Activated T-cell treated with anti-CD3 and anti-CD28 coated beads for 48 hours (primary cell): Measurements from ENCODE around the gene DEFB131A.
"Not testable (repeated sequence)": the region's sequence is repeated elsewhere in the genome, so short reads cannot be mapped to it uniquely, and the experiment has no call there.

Experiments
- DNase-seq: peaks from one replicate; pipeline ENCODE4 v3.0.0-alpha.2; 2020; ENCODE audit warnings: low read depth

The DEFB131A gene, protein sequence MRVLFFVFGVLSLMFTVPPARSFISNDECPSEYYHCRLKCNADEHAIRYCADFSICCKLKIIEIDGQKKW

DNA sequence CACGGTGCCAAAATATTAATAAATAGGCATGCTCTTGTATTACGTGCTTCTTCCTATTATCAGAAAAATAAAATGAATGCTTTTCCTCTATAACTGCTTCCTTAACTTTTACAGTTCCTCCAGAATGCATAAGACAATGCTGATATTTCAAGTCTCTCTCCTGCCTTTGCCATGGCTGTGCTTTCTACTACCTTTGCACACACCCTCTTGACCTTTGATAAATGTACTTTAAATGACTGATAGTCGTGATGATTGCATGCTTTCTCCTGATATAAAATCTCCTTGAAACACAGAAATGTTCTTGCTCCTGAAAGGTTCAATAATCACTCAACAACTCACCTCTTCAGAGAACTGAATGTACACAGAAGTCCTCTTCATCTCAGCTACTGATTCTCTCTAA is at the start of gene DEFB131A:
Gene DEFB131A (plus strand): TSS at position 301 of the 400 bp plus-strand sequence. CDS start 120 bp downstream, outside the sequence.
- not testable (repeated sequence) for DNase-seq

DNA sequence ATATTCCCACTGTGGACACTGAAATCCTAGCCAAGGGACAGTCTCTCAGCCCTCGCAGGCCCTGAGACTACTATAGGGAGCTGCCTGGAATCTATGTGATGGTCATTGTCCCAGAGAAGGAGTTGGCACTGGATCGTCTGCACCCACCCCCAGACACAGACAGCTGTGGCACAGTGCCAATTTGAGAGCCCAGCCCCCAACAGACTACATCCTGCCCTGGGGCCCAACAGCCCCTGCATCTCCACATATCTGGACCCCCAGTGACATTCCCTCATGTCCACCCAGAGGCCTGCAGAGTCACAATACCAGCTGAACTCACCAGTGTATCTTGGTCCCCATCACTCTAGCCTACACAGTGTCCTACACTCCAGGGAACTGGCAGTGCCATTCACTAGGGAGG is 38.4 kb upstream of the DEFB131A start:
- not testable (repeated sequence) for DNase-seq

DNA sequence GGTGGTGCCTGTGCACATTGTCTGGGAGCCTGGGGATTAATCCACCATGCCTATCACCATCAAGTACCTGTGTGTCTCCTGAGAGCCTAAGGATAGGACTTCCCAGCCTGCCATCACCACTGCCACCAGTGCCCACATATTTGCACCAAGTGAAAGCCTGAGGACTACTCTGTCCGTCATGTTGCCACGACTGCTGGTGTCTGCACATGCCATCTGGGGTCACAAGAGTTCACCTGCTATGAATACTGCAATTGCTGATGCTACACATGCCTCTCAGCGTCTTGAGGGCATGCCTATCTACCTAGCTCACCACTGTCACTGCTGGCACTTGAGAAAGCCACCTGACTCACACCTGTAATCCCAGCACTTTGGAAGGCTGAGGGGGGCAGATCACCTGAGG is 37.7 kb upstream of the DEFB131A start:
- not testable (repeated sequence) for DNase-seq

DNA sequence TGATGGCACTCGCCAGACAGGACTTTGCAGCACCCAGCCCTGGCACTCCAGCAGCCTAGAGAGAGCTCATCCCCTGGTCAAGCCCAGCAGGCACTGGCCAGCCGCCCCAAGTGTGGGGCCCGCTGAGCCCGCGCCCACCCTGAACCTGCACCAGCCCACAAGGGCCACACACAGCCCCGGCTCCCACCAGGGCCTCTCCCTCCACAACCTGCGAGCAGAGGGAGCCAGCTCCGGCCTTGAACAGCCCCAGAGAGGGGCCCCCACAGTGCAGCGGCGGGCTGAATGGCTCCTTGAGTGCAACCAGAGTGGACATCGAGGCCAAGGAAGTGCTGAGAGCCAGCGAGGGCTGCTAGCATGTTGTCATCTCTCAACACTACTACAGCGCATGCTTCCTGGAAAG is 34.4 kb upstream of the DEFB131A start:
- no peak for DNase-seq

DNA sequence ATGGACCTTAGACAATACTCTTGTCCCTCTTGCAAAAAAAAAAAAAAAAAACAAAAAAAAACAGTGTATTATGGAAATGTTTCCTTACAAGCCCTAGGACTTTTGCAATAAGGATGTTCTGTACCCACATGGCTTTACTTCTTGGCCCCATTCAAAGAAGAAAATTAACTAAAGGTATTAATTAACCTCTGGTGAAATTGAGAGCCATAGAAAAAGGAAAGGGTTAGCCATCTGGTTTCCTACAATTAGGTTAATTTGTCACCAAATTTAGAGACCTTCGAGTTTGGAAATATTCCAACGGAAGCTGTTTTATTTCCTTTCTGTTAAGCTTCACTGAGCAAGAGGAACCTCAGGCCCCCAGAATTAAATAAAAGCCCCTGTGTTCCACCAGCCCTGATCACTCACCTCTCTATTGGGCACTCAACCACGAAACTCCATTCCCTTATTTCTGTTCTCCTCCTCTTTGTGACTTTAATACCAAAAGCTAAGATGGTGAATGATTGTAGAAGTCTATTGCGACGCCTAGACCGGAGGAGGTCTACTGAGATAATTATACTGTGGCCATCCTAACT is 22.2 kb upstream of the DEFB131A start:
- not testable (repeated sequence) for DNase-seq

DNA sequence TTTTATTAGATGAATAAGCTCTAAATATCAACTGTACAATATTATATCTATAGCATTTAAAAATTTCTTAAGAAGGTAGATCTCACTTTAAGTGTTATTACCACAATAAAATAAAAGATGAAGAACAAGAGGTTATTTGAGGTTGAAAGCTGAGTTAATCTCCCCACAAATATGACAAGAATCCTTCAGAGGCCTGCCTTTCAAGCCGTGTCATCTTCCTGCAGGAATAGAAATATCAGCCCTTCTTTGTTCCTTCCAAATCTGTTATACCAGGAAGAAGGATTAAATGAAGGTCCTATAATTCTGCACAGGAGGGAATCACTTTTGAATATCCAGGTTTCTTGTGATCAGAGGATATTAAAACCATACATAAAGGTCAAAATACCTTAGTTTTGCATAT is 18.3 kb upstream of the DEFB131A start:
- not testable (repeated sequence) for DNase-seq

DNA sequence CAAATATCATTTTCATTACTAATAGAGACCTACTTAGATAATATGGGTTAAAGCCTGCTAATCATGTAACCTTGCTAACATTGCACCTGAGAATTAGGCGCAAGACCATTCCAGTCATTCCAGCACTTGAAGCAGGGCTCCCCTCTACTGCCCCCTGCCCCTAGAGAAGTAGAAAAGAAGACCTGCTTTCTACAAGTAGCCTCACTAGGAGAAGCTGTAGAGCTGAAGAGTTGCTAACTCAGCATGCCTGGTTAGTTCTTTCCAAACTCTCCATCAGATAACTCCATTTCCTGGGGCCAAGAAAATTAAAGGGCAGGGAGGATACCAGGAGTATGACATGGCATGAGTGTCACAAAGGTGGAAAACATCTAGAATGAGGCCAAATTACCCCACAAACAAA is 14.2 kb upstream of the DEFB131A start:
- DNase-seq, result not testable (repeated sequence)

DNA sequence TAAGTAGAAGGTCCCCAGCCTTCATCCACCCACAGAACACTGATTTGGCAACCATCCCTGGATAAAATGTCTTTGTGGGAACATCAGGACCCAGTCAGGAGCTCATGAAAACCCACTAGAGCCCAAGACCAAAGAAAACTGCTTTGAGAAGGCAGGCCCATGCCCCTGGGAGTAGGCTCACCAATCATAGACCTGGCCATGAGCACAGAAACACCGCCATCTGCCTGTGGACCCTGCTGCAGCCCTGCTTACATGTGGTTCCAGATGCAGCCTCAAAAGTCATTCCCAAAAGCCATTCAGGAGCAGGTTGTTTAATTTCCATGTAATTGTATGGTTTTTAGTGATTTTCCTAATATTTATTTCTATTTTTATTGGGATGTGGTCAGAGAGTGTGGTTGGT is 10.9 kb upstream of the DEFB131A start:
- not testable (repeated sequence) for DNase-seq

DNA sequence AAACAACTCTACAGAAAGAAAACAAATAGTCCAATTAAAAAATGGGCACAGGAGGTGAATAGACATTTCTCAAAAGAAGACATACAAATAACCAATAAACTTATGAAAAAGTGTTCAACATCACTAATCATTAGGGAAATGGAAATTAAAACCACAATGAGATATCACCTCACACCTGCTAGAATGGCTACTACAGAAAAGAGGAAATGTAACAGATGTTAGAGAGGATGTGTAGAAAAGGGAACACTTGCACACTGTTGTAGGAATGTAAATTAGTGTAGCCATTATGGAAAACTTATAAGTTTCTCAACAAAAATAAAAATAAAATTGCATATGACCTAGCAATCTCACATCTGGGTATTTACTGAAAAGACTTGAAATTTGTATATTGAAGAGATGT is 7.5 kb upstream of the DEFB131A start:
- not testable (repeated sequence) for DNase-seq

DNA sequence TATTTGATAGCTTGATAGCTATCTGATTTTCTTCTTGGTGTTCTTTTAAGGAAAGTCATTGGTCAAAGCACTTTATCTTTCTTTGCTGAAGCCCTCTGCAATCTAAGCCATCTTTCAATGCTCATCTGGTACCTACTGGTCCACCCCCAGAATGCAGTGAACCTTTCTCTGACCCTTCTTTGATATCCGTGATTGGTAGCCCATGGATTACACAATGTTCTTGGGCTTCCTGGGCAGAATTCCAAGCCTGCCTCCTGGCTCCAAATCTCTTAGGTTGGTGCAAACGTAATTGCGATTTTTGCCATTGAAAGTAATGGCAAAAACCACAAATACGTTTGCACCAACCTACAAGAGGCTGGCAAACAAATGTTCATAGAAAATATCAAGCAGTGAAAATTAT is 1.9 kb upstream of the DEFB131A start:
- DNase-seq, result not testable (repeated sequence)

DNA sequence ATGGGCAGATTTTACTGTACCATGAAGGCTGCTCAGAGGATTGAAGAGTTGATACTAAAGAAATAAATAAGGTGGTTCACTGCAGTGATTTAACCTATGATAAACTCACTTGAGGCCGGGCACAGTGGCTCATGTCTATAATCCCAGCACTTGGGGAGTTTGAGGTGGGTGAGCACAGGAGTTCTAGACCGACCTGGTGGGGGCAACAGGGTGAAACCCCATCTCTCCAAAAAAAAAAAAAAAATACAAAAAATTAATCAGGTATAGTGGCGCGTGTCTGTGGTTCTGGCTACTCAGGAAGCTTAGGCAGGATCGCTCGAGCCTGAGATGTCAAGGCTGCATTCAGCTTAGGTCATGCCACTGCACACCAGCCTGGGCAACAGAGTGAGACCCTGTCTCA is 467 bp downstream of the DEFB131A start:
- DNase-seq, result not testable (repeated sequence)

DNA sequence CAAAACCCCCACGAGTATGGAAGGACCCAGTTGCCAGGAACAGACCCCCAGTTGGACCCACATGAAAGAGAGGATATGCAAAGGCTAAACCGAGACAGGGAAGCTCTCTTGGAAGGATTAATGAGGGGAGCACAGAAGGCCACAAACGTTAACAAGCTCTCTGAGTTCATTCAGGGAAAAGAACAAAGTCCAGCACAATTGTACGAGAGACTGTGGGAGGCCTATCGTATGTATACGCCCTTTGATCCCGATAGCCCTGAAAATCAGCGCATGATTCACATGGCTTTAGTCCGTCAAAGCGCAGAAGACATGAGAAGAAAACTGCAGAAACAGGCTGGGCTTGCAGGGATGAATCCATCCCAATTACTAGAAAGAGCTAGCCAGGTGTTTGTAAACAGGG is 8.0 kb downstream of the DEFB131A start:
- DNase-seq, result not testable (repeated sequence)

DNA sequence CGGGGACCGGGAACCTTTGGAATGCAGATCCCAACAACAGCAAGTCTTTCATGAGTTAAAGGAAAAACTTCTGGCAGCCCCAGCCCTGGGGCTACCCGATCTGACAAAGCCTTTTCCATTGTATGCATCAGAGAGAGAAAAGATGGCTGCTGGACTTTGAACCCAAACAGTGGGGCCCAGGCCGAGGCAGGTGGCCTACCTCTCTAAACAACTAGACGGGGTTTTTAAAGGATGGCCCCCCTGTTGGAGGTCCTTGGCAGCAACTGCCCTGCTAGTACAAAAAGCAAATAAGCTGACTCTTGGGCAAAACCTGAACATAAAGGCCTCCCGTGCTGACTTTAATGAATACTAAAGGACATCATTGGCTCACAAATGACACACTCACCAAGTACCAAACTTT is 10.1 kb downstream of the DEFB131A start:
- not testable (repeated sequence) for DNase-seq

DNA sequence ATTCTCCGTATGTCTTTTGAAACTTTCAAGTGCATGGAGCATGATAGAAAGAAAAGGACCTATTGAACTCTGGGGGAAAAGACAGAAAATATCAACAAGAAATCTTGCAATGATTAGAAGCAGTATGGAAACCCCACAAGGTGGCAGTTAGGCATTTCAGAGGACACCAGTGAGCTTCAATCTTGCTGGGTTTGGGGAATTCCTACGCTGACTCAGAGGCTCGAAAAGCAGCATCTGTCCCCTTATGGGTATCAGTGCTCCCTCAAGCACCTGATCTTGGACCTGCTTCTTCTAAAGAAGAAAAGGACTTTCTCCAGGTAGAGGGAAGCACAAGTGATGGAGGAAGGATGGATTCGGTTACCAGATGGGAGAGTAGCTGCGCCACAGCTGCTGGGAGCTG is 10.8 kb downstream of the DEFB131A start:
- DNase-seq, result not testable (repeated sequence)

DNA sequence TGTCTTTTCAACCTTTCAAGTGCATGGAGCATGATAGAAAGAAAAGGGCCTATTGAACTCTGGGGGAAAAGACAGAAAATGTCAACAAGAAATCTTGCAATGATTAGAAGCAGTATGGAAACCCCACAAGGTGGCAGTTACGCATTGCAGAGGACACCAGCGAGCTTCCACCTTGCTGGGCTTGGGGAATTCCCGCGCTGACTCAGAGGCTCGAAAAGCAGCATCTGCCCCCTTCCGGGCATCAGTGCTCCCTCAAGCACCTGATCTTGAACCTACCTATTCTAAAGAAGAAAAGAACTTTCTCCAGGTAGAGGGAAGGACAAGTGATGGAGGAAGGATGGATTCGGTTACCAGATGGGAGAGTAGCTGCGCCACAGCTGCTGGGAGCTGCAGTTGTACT is 35.3 kb downstream of the DEFB131A start:
- not testable (repeated sequence) for DNase-seq

DNA sequence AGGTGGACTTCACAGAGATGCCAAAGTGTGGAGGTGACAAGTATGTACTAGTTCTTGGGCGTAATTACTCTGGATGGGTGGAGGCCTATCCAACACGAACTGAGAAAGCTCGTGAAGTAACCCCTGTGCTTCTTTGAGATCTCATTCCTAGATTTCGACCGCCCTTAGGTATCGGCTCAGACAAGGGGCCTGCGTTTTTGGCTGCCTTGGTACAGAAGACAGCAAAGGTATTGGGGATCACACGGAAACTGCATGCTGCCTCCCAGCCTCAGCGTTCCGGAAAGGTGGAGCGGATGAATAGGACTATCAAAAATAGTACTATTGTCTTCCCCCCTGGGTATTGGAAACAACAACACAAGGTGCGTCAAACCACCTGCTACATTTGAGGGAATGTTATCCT is 35.9 kb downstream of the DEFB131A start:
- not testable (repeated sequence) for DNase-seq

DNA sequence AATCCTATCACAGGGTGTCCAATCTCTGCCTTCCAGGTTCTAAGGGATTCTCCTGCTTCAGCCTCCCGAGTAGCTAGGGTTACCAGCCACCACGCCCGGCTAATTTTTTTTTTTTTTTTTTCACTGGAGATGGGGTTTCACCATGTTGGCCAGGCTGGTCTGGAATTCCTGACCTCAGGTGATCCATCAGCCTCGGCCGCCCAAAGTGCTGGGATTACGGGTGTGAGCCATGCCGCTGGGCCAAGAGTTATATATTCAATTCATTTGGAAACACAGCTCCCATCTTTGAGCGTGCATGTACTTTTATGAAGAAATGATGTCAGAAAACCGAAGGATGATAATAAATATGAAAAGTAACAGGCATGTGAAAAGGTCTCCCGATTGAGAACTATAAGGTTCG is 38.7 kb downstream of the DEFB131A start:
- not testable (repeated sequence) for DNase-seq

DNA sequence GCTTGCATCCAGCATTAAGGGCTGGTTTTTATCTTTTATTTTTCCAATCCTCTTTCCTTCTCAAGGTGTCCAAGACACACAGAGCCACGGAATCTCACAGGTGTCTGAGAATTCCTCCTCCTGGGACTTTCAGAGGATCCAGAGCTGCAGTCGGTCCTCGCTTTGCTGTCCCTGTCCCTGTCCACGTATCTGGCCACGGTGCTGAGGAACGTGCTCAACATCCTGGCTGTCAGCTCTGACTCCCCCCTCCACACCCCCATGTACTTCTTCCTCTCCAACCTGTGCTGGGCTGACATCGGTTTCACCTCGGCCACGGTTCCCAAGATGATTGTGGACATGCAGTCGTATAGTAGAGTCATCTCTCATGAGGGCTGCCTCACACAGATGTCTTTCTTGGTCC is 39.5 kb downstream of the DEFB131A start:
- not testable (repeated sequence) for DNase-seq

DNA sequence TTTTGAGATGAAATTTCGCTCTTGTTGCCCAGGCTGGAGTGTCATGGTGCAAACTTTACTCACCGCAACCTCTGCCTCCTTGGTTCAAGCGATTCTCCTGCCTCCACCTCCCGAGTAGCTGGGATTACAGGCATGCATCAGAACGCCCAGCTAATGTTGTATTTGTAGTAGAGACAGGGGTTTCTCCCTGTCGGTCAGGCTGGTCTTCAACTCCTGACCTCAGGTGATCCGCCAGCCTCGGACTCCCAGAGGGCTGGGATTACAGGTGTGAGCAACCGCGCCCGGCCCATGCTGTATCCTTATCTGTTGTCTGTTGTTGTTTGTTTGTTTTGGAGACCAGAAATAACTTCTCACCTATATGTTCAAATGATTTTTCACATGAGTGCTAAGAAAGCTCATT is 42.7 kb downstream of the DEFB131A start:
- DNase-seq, result not testable (repeated sequence)

DNA sequence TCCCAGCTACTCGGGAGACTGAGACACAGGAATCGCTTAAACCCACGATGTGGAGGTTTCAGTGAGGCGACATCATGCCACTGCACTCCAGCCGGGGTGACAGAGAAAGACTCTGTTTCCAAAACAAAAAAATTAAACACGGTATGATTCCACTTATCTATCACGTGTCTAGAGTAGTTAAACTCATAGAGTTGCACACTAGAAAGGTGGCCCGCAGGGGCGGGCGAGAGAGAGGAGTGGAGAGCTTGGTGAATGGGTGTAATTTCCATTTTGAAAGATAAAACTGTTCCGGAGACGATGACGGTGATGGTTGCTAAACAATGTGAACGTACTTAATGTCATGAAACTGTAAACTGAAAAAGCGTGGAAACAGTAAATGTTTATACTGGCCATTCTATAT is 44.6 kb downstream of the DEFB131A start:
- not testable (repeated sequence) for DNase-seq

DNA sequence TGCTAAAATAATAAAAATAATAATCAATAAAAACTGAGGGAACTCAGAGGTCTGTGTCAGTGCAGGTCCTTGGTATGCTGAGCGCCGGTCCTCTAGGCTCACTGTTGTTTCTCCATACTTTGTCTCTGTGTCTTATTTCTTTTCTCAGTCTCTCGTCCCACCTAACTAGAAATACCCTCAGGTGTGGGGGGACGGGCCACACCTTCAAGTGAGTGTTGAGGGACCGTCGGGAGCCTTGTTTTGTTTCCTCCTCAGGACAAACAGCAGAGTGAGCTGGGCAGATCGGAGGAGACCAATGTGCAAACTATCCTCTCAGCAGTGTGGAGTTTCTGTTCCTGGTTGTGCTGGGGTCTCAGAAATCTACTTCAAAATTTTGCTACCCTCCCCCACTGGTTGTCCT is 46.3 kb downstream of the DEFB131A start:
- not testable (repeated sequence) for DNase-seq

DNA sequence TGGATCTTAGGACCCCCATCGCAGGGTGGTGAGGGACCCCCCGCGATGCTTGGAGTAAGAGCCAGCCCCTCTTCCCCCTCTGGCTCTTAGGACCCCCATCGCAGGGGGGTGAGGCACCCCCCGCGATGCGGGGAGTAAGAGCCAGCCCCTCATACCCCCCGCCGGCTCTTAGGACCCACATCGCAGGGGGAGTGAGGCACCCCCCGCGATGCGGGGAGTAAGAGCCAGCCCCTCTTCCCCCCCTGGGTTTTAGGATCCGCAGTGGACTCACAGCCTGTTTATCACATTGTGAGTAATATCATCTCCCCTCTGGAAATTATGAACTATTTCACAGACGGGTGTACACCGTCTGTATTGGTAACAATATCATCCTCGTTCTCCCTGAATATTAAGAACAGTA is 46.8 kb downstream of the DEFB131A start:
- not testable (repeated sequence) for DNase-seq

DNA sequence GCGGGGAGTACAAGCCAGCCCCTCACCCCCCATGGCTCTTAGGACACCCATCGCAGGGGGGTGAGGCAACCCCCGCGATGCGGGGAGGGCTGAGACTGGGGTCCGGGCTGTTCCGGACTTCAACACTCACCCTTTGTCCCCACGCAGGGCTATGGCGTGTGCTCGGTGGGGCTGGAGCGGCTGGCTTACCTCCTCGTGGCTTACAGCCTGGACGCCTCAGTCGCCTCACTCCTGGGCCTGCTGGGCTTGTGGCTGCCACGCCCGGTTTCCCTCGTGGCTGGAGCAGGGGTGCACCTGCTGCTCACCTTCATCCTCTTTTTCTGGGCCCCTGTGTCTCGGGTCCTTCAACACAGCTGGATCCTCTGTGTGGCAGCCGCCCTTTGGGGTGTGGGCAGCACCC is 49.4 kb downstream of the DEFB131A start:
- not testable (repeated sequence) for DNase-seq
